NCI-H1105 (cell line): ENCODE data around the gene DDX23.

Experiments
- DNase-seq: peaks from one replicate; lab custom pipeline; 2025; lab: John Stamatoyannopoulos, UW

The DDX23 gene

DNA sequence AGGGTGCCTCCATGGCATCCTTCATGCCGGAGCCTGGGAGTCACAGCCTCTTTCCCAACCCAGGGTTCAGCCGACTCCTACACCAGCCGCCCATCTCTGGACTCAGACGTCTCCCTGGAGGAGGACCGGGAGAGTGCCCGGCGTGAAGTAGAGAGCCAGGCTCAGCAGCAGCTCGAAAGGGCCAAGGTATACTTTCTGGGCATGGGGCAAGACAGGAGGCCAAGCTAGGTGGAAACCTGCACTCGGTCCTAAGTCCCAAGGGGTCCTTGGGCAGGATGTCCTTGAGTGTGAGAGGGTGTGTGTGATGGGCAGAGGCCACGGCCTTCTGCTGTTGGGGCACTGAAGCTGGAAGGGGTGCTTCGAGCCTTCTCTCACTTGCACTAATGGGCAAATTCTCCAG is 28.7 kb downstream of the DDX23 start:
- DNase-seq: no peak

DNA sequence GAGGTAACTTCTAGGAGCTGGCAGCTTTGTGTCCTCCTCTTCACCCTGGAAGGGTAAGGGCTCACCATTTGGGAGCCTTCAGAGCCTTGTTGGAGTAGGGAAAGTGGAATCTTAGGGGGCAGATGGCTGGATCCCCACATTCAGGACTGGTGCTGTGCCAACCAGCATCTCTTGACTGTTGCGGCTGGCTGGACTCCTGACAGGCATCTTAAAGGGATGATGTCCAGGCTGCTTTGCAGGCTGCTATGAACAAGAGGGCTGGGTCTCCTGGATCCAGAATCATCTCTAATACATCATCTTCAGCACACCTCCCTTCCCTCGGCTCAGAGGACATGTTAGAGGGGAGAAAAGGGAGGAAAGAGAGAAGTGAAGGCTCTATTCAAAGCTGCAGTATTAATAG is 29.3 kb downstream of the DDX23 start:
- no peak for DNase-seq

DNA sequence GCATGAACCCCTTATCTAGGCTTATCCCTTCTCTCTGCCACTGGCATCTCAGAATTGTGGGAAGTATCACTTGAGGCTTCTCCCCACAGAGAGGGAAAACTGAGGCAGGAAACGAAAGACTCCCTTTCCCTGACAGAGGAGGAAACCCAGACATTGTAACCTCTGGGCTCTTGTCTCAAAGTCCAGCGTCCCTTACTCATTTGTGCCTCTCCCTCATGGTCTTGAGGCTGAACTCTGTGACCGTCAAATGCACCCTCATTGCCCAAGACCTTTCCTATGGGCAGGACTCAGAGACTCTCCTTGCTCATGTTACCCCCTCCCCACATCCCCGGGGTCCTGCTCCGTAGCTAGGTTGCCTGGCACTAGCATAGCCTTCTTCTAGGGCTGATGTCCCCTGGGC is 29.8 kb downstream of the DDX23 start:
- DNase-seq: no peak

DNA sequence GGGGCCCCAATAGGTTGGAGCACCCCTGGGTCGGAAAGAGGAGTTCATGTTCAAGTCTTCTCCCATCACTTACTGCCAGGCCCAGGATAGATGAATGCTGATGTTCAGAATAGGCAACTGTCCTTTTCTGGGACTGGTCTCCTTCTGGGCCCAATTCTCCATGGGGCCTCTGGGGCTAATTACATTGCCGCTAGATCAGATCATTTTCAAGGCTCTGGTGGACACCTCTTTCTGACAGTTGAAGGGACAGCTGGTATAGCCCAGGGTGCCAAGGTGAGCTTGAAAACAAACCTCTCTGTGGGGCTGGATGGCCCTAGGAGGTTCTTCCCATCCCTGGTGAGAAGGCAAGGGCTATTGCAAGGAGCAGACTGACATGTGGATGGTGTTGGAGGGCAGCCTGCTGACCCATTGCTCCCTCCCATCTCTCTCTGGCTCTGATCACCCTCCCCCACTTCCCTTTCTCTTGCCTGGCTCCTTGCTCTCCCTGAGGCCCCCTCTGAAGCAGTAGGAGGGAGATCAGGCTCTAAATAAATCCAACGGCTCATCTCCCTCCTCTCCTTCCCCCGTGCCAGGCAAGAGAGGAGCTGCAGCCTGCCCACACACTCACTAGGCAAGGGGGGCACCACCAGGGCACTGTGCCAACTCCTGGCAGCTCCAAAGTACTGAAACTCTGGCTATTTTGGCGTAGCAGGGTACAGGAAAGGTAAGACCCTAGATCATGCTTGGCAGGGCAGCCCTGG is 31.8 kb downstream of the DDX23 start:
- DNase-seq: no peak

DNA sequence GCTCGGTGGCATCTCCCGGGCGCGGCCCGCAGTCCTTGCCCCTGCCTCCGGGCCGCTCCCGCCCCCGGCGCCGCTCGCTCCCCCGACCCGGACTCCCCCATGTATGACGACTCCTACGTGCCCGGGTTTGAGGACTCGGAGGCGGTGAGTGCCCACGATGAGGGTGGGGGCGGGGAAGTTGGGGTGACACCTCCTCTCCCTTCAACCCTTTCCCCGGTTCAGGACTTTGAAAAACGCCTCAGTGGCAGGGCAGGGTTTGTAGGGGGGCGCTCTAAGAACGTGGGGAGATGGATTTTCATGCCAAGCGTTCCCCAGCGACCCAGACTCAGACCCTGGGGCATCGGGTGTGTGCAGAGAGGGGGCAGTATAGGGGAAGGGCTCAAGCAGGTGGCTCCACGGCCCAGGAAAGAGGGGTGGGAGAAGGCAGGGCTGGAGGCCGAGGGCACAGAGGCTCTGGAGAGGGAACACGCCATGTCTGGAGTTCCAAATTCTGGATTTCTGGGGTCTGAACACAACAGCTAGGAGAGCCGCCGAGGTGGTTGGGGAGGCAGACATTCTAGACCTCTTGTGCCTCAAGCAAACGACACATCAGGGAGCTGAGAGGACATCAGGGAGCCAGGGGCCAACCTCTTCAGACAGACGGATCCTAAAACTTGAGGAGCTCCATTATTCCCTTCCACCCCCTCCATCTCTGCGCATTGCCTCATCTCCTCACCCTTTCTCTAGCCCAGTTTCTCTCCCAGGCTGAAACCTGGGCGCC is 33.0 kb downstream of the DDX23 start:
- no peak for DNase-seq

DNA sequence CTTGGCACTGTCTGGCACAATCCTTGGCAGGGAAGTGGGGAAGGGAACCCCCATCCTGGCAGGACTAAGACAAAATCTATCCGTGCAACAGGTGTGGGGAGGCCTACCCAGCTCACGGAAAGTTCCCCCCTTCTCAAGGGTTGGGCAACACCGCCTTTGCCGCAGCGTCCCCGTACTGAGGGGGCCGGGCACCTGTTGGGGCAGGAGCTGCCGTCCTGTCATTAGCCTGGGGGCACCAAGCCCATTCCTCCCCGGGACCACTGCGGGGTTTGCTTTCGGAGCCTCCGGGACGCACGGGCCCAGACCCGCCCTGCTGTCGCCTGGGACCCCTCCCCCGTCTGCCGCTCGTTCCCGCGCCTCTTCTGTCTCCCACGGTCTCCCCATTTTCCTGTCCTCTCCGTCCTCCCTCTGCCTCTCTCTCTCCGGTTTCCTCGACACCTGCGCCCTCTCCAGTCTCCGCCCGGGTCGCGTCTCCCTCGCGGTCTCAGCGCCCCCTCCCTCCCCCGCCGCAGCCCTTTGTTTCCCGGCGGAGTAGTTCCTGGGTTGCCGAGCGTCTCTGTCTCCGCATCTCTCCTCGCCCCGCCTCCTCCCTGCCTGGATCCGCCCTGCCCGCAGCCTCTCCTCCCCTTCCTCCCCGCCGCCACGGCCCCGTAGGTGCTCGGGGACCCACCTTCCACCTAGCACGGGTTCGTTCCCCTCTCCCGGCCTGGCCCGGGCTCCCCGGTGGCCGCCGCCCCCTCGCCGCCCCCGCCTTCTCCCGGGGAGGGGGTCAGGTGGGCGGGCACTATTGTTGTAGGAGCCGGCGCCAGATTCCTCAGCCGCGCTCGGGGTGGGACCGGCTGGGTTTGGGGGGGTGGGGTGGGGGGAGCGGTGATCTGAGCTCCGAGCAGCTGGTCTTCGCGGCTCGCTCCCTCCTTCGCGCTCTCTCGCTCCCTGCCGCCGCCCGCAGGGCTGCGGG is 33.8 kb downstream of the DDX23 start, which contains the start of gene CACNB3:
Gene CACNB3 (plus strand): TSS at position 624 of the 958 bp plus-strand sequence. CDS start 434 bp downstream, outside the sequence.
- DNase-seq: peak; percentile 66

DNA sequence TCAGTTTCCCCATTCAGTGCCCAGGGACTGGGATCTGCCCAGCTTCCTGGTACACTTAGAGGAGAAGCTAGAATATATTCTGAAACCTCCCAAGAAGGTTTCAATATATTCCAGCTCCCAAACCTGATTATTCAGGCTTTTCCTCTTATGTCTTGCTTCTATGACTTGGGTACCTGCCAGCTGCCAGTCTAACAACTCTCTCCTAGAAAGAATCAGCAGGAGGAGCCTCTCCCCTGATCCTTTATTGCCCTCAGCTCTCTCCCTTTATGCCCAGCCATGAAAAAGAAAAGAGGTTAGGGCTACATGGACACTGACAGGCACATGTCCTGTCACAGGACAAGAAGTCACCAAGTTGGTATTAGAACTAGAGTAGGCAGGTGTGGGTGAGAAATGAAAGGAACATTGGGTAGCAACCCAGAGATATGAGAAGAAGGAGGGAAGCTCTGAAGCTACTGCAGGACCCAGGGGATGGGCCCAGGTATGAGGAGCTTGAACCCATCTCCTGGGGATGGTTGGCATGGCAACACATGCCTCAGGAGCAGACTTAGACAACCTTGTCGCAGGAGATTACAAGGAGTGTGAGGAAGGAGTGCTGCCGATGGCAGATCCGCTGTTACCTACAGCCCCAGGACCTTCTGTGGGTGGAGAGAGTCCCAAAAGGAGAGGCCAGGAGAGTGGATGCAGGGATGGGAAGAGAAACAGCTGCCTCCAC is 35.7 kb downstream of the DDX23 start:
- DNase-seq: no peak

DNA sequence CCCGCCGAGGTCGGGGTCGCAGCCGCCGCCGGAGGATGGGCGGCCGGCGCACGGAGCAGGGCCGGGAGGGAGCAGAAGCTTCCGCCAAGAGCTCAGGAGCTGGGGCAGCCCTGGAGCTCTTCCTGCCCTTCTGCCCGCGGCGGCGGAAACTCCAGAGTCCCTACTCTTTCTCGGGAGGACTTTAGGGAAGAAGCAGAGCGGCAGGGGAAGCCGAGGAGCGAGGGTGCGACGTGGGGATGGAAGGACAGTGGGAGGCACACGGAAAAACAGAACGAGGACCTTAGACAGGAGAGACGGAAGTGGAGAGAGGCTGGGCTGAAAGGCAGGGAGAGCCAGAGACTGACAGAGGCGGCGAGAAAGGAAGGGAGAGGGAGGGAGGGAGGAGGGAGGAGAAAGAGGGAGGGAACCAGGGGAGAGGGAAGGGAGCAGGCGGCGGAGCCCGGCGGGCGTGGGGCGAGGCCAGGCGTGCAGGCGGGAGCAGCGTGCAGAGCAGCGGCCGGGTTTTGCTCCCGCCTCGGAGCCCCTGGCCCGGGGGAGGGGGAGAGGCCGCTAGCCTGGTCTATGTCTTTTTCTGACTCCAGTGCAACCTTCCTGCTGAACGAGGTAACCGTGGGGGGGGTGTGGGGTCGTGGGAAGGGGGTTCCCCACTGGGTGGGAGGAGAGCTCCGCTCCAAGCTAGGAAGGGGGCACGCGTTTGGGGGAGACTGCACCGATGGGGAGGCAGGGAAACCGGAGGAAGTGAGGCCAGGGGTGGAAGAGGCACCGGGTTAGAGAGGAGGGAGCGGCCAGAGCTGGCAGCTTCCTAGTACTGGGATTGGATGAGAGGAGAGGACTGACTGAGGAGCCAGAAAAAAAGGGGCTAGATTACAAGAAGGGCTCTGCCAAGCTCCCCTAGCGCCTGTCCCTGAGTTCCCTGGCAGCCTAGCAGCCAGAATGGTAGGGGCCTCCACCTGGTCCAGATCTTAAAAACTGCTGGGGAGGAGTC is 36.5 kb downstream of the DDX23 start:
- DNase-seq: peak; percentile 49

DNA sequence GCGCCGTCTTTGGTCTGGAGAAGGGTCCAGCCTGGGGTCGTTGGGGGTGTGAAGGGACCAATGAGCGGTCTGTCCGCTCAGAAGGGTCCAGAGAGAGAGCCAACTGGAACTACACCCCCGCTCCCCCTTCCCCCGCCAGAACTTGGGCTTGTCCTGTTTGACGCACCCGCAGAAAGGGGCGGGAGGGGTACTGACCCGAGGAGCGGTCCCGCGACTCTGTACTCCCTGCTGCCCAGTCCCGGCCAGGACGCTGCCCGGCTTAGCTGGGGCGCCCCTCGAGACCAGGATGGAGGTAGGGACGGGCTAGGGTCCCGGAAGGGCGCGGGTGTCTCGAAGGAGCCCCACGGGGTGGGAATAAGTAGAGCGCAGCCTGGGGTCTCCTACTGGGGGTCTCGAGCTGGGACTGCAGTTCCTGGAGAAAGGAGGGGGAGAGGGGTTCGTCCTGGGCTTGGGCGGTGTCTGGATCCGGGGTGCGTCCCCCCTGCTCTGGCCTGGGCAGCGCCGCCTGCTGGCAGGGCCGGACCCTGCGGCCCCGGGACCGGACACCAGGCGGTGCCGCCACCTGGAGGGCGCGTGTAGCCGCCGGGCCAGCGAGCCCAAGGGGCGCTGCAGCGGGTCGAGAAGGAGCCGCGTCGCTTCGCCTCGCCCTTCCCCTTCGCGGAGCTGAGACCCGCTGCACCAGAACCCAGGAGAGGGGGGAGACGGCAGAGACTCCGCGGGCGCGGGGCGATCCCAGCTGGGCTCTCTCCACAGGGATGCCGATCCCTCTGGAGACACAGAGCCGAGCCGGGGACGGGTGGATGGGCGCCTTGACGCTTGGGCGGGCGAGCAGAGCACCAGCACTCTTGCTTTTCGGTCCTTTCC is 37.5 kb downstream of the DDX23 start:
- DNase-seq: peak; percentile 35

DNA sequence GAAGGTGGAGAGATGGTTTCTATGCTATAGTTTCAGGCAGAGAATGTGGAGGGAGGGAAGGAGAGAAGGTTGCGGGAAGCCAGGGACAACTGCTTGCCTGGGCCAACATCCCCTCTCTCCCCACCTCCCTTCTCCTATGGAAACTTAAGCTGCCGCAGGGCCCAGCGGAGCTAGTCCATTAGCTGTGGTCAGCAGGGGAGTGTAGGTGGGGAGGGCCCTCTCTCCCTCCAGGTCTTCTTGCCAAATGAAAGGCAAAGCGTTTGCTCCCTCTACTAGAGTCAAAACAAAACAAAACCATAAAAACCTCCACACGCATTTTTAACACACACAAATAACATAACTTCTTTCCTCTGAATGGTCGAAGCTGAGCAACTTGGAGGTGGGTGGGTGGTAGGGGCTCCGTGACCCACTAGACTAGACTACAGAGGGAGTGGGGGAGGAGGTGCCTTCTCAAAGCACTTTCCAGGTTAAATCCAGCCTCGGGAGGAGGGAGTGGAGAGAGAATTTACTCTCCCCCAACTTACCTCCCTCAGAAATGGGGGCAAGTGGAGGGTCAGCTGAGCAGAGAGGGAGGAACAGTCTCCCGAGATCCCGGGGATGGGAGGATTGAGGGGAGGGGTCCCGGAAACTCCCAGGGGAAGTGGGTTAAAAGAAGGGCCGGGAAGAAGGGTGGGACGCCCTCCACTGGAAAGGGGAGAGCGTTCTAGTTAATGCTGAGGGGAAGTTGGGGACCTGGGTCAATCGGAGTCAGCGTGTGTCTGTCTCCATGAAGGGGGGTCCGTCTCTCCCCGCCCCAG is 38.3 kb downstream of the DDX23 start:
- no peak for DNase-seq

DNA sequence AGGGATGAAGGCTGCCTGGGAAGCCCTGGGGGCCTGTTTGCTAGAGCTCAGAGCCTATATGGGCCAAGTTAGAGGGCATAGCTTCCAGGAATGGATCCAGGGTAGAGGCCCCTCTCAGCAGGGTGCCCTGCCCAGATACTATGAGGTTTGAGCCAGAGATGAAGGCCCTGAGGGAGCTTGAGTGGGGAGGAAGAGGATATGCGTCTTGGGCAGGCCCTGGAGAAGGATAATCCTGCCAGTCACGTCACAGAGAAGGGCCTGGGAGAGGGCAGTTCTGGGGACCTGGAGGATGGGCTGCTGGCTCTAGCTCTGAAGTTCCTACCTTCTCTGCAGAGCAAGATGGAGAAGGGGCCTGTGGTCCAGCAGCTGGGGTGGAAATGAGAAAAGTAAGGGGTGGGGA is 39.6 kb downstream of the DDX23 start:
- DNase-seq: no peak

DNA sequence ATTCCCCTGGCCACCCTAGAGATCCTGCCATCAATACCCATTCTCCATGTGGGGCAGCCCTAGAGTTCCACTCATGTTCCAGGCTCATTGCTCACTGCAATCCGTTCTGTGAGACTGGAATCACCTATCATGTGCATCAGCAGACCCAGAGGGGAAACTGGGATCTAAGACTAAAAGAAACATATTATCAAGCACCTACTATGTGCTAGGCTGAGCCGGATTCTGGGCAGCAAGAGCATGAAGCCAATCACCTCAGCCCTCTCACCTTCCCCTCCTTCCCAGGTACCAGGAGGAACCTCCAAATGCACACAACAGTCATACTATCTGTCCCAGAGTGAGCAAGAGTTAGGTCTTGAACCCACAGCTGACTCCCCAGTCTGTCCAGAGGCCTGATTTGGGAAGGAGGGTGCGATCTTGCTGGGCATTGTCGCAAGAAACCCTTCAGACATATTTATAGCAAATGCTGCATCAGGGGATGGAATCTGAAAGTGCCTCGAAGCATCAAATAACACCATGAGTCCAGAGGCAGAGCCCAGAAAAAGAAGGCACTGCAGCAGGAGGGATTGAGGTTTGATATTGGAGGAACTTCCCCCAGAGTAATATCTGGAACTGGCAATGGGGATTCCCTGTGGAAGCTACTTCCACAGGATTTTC is 40.4 kb downstream of the DDX23 start:
- DNase-seq: no peak

DNA sequence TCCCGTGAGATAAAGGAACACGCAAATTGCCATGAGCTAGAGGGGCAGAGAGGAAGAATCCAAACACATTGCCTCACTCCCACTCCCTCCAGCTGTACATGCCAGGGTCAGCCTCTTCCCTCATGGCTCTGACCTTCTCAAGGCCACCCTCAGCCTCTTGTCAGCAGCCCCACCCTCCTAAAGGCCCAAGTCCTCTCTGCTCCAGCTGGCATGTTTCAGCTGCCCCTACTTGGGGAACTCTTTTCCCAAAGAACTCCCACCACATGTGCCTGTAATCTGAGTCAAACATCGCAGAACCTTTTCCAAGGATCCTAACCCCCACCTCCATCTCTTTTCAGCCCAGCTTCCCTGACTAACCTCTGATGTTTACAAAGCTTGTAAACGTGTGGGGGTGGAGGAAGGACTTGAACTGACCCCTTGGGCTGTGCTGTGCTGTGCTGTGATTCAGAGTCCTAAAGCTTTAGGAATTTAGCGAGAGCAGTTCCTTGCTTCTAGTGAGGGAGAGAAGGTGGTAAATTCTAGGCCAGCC is 41.0 kb downstream of the DDX23 start:
- DNase-seq: no peak

DNA sequence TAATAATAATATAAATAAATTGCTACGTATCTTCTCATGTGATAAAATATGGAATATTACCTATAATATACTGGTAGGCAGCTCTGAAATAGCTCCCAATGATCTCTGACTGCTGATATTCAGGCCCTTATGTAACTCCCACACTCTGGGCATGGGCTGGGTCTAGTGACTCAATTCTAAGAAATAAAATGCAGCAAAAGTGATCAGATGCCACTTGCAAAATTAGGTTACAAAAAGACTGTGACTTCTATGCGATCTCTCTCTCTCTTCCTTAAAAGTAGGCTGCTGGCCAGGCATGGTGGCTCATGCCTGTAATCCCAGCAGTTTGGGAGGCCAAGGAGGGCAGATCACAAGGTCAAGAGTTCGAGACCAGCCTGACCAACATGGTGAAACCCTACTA is 44.0 kb downstream of the DDX23 start:
- DNase-seq: no peak

DNA sequence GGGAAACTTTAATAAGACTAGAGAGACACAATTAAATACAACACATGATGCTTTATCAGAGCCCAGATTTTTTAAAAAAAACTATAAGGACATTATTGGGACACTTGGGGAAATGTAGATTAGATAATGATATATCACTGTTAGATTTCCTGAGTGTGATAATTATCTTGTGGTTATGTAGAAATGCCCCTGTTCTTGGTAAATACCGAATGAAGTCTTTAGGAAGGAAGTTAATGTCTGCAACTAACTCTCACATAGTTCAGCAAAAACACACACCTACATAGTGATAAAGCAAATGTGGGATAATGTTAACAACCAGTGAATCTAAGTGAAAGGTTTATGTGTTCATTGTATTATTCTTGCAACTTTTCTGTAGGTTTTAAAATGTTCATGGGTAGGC is 48.3 kb downstream of the DDX23 start:
- DNase-seq: no peak

DNA sequence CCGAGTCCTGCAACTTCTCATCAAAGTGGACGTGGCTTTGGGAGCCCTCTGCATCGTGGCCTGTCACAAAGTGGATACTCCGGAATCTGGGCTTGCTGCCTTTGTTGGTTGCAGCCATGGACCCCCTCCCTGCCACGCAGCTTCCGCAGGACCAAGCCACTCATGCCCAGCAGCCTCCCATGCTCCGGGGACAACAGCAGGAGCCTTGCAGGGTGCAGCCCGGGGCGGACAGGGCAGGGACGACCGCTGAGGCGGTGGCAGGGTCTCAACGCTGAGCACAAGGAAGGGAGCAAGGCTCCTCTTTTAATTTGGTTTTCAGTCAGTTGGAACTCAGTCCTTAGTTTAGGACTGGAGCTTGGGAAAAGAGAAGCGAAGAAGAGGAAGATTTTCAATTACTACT is 51.0 kb downstream of the DDX23 start:
- DNase-seq: no peak

DNA sequence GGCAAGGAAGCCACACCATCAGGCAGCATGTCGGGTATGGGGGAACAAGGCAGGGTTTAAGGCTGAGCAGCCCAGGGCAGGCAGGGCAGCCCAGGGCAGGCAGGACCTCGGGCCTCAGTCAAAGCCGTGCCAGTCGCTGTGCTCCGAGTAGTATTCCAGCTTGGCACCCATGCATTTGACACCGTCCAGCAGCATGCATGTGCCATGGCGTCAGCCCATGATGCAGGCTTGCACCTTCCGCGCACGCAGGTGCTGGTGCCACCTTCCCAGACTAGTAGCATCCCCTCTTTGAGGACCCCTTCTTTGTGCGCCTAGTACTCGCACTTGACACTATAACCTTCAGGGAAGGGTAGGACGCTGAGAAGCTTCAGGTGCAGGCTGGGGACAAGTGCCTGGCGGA is 51.5 kb downstream of the DDX23 start:
- no peak for DNase-seq

DNA sequence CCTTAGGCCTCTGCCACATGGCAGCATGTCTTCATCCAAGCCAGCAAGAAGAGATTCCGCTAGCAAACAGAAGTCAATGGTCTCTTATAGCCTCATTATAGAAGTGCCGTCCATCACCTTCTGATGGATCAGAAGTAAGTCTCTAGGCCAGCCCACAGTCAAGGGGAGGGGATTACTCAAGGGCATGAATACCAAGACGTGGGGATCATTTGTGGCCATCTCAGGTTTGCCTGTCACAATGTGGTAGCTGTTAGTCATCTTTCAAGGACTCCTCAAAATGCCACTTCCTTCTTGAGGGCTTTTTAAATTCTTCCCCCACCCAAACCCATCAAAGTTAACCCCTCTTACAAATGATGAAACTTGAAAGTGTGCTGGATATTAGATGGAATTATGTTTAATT is 55.0 kb downstream of the DDX23 start:
- no peak for DNase-seq
